ENCODE data around the gene RAP1GAP. TPM values are rescaled to one million over a fixed set of nuclear protein-coding genes. Genes with fewer than 3 reads are reported as not detected.

The RAP1GAP gene
- total RNA-seq, 4 donors from 2014 or later: 0.33 to 0.83 (median 0.56) TPM

- H3K9me3 ChIP-seq: peaks cover 0 to 5% (median 0%) of the 10 kb centered on the region in 4 donors
- WGBS: 76% methylated on average over 5 of the region's 7 CpGs
Measured at GRCh38 chr1:21576031-21576797, 92.9 kb downstream of the RAP1GAP start.

GRCh38 chr1:21575351-21575942, 93.7 kb downstream of the RAP1GAP start:
- H3K4me1 ChIP-seq: peaks cover 21 to 26% (median 22%) of the 10 kb centered on the region in 4 donors
- H3K27me3 ChIP-seq: no peaks in the 10 kb centered on the region
- intact Hi-C loops (cut with DNase I): no loop called here
- no peak overlapping the region for H3K4me3 ChIP-seq
- WGBS: 91% methylated on average over 14 of the region's 18 CpGs
- no peak for DNase-seq (ENCODE audit: extremely low spot score)
- TF ChIP-seq POLR2AphosphoS5 (IDR thresholded peaks at IDR 0.05) (no peak), EP300 (IDR thresholded peaks at IDR 0.05) (no peak), POLR2A (IDR thresholded peaks at IDR 0.05; ENCODE audit: low read depth) (no peak), CTCF (IDR thresholded peaks at IDR 0.05) (no peak)
- H3K36me3 ChIP-seq: no peaks in the 10 kb centered on the region
- H3K9me3 ChIP-seq: peaks cover 0 to 5% (median 0%) of the 10 kb centered on the region in 4 donors
- H3K27ac ChIP-seq (replicated peaks in 1 of 4): peak overlapping the region; percentile 78 to 87 (median 82)

More at GRCh38 chr1:21576031-21576797, 92.9 kb downstream of the RAP1GAP start:
- no peaks in the 10 kb centered on the region for H3K36me3 ChIP-seq
- H3K4me3 ChIP-seq: no peak overlapping the region
- intact Hi-C loops (cut with DNase I): no loop called here
- no peaks in the 10 kb centered on the region for H3K27me3 ChIP-seq
- peaks cover 21 to 26% (median 22%) of the 10 kb centered on the region in 4 donors for H3K4me1 ChIP-seq
- DNase-seq (ENCODE audit: extremely low spot score): no peak
- H3K27ac ChIP-seq (replicated peaks in 1 of 4): no peak overlapping the region
- TF ChIP-seq CTCF (IDR thresholded peaks at IDR 0.05) (no peak), EP300 (IDR thresholded peaks at IDR 0.05) (no peak)

GRCh38 chr1:21574466-21575151, 94.5 kb downstream of the RAP1GAP start:
- 31% methylated on average over 9 of the region's 31 CpGs for WGBS
- Histone ChIP-seq H3K27me3 (no peaks in the 10 kb centered on the region), H3K4me3 (peak overlapping the region in 2 of 4 donors; percentile 12 to 13), H3K9me3 (peaks cover 0 to 5% (median 0%) of the 10 kb centered on the region in 4 donors), H3K36me3 (no peaks in the 10 kb centered on the region), H3K4me1 (peaks cover 21 to 26% (median 22%) of the 10 kb centered on the region in 4 donors), H3K27ac (replicated peaks in 1 of 4) (peak overlapping the region; percentile 78 to 87 (median 82))
- TF ChIP-seq EP300 (IDR thresholded peaks at IDR 0.05): peak; percentile 38
- TF ChIP-seq CTCF (IDR thresholded peaks at IDR 0.05): no peak
- TF ChIP-seq POLR2AphosphoS5 (IDR thresholded peaks at IDR 0.05): peak; percentile 49 to 58
- intact Hi-C loops (cut with DNase I): loop anchor here (5.0 kb wide), 1 partner anchor 202 kb away; no protein-coding TSS in a partner anchor
- no peak for DNase-seq (ENCODE audit: extremely low spot score)

- Histone ChIP-seq H3K9me3 (peaks cover 0 to 5% (median 0%) of the 10 kb centered on the region in 4 donors), H3K4me1 (peaks cover 21 to 26% (median 22%) of the 10 kb centered on the region in 4 donors), H3K27me3 (no peaks in the 10 kb centered on the region), H3K27ac (replicated peaks in 1 of 4) (peak overlapping the region; percentile 78 to 87 (median 82)), H3K4me3 (no peak overlapping the region), H3K36me3 (no peaks in the 10 kb centered on the region)
- 10% methylated on average over 7 of the region's 11 CpGs for WGBS
- no peak for DNase-seq (ENCODE audit: extremely low spot score)
- intact Hi-C loops (cut with DNase I): loop anchor here (2.0 to 5.0 kb wide), 2 partner anchors 63 to 202 kb away; no protein-coding TSS in a partner anchor
- TF ChIP-seq POLR2AphosphoS5 (IDR thresholded peaks at IDR 0.05) (peak; percentile 66 to 67), EP300 (IDR thresholded peaks at IDR 0.05) (no peak), CTCF (IDR thresholded peaks at IDR 0.05) (peak; percentile 53 to 78 (median 59)), POLR2A (IDR thresholded peaks at IDR 0.05; ENCODE audit: low read depth) (no peak)
Measured at GRCh38 chr1:21573971-21574465, 95.1 kb downstream of the RAP1GAP start.

All from esophagus muscularis mucosa (tissue), 4 donors.